ENCODE measurements around the gene SORT1. TPM values are rescaled to one million over a fixed set of nuclear protein-coding genes. Genes with fewer than 3 reads are reported as not detected.

SORT1 gene
- polyA plus RNA-seq, 1 donor from 2014 or later, result 33.3 TPM

DNA sequence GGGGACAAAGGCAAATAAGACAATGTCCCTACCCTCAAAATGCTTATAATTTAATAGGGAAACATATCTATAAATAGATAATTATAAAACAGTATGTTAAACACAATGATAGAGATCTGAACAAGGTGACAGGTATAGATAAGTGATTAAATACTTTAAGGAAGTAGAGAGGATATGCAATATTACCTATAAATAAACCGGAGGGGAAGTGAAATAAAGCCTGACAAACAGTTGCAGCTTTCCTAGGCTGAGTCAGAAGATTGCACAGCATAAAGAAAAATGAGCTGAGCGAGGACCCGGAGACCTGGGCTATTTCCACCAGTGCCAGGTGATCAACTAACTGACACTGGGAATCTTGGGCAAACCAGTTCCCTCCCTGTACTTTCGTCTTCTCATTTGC lies 103.2 kb downstream of the SORT1 start:
- H2AFZ ChIP-seq (ENCODE audit: low read depth, low read length), result no peak overlapping the region
- H4K20me1 ChIP-seq (ENCODE audit: insufficient read depth), result no peaks in the 10 kb centered on the region
- no peaks in the 10 kb centered on the region for H3F3A ChIP-seq (ENCODE audit: insufficient read depth, low read length, poor library complexity, severe bottlenecking)
- no peaks in the 10 kb centered on the region for H3K9me2 ChIP-seq (ENCODE audit: insufficient read depth, low read length)
- H3K4me2 ChIP-seq (ENCODE audit: low read length), result no peak overlapping the region
- no peak overlapping the region for H3K9ac ChIP-seq (ENCODE audit: low read length)
- H3K27ac ChIP-seq (ENCODE audit: low read length), result no peak overlapping the region
- no peaks in the 10 kb centered on the region for H3K9me3 ChIP-seq (ENCODE audit: low read length)
- no peaks in the 10 kb centered on the region for H3K27me3 ChIP-seq (ENCODE audit: insufficient read depth, low read depth, low read length)
- H3K79me2 ChIP-seq (replicated peaks; ENCODE audit: insufficient read depth, low read length), result no peaks in the 10 kb centered on the region
- H3K4me3 ChIP-seq (ENCODE audit: low read length), result no peak overlapping the region
- no peaks in the 10 kb centered on the region for H3K36me3 ChIP-seq (ENCODE audit: insufficient read depth, low read length)
- TF ChIP-seq SMC3 (conservative IDR thresholded peaks at IDR 0.05; ENCODE audit: poor library complexity) (no peak), EP300 (conservative IDR thresholded peaks at IDR 0.05; ENCODE audit: poor library complexity, severe bottlenecking) (no peak), CTCF (IDR thresholded peaks at IDR 0.05; ENCODE audit: poor library complexity, severe bottlenecking) (no peak), EZH2 (IDR thresholded peaks at IDR 0.05; ENCODE audit: borderline replicate concordance, insufficient read depth, low read length, poor library complexity, severe bottlenecking) (no peak), MXI1 (conservative IDR thresholded peaks at IDR 0.05; ENCODE audit: poor library complexity, severe bottlenecking) (no peak), TAF1 (IDR thresholded peaks at IDR 0.05; ENCODE audit: low read depth) (no peak), POLR2AphosphoS5 (IDR thresholded peaks at IDR 0.05) (no peak), RAD21 (conservative IDR thresholded peaks at IDR 0.05) (no peak)
- TF ChIP-seq, protein P1, sequence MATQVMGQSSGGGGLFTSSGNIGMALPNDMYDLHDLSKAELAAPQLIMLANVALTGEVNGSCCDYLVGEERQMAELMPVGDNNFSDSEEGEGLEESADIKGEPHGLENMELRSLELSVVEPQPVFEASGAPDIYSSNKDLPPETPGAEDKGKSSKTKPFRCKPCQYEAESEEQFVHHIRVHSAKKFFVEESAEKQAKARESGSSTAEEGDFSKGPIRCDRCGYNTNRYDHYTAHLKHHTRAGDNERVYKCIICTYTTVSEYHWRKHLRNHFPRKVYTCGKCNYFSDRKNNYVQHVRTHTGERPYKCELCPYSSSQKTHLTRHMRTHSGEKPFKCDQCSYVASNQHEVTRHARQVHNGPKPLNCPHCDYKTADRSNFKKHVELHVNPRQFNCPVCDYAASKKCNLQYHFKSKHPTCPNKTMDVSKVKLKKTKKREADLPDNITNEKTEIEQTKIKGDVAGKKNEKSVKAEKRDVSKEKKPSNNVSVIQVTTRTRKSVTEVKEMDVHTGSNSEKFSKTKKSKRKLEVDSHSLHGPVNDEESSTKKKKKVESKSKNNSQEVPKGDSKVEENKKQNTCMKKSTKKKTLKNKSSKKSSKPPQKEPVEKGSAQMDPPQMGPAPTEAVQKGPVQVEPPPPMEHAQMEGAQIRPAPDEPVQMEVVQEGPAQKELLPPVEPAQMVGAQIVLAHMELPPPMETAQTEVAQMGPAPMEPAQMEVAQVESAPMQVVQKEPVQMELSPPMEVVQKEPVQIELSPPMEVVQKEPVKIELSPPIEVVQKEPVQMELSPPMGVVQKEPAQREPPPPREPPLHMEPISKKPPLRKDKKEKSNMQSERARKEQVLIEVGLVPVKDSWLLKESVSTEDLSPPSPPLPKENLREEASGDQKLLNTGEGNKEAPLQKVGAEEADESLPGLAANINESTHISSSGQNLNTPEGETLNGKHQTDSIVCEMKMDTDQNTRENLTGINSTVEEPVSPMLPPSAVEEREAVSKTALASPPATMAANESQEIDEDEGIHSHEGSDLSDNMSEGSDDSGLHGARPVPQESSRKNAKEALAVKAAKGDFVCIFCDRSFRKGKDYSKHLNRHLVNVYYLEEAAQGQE (IDR thresholded peaks at IDR 0.05; ENCODE audit: borderline replicate concordance), result no peak

- Histone ChIP-seq H3K79me2 (replicated peaks; ENCODE audit: insufficient read depth, low read length) (no peaks in the 10 kb centered on the region), H3K9me3 (ENCODE audit: low read length) (no peaks in the 10 kb centered on the region), H3K27ac (ENCODE audit: low read length) (no peak overlapping the region), H3K9me2 (ENCODE audit: insufficient read depth, low read length) (no peaks in the 10 kb centered on the region), H3K4me2 (ENCODE audit: low read length) (no peak overlapping the region), H3K27me3 (ENCODE audit: insufficient read depth, low read depth, low read length) (no peaks in the 10 kb centered on the region), H3K9ac (ENCODE audit: low read length) (no peak overlapping the region), H3K36me3 (ENCODE audit: insufficient read depth, low read length) (no peaks in the 10 kb centered on the region), H4K20me1 (ENCODE audit: insufficient read depth) (no peaks in the 10 kb centered on the region), H2AFZ (ENCODE audit: low read depth, low read length) (no peak overlapping the region), H3K4me3 (ENCODE audit: low read length) (no peak overlapping the region), H3F3A (ENCODE audit: insufficient read depth, low read length, poor library complexity, severe bottlenecking) (no peaks in the 10 kb centered on the region)
- no peak for TF ChIP-seq EZH2 (IDR thresholded peaks at IDR 0.05; ENCODE audit: borderline replicate concordance, insufficient read depth, low read length, poor library complexity, severe bottlenecking)
- TF ChIP-seq, protein P1 (IDR thresholded peaks at IDR 0.05; ENCODE audit: borderline replicate concordance), result no peak
- TF ChIP-seq POLR2AphosphoS5 (IDR thresholded peaks at IDR 0.05), result no peak
- TF ChIP-seq RAD21 (conservative IDR thresholded peaks at IDR 0.05), result no peak
- no peak for TF ChIP-seq MXI1 (conservative IDR thresholded peaks at IDR 0.05; ENCODE audit: poor library complexity, severe bottlenecking)
- no peak for TF ChIP-seq TAF1 (IDR thresholded peaks at IDR 0.05; ENCODE audit: low read depth)
- no peak for TF ChIP-seq SMC3 (conservative IDR thresholded peaks at IDR 0.05; ENCODE audit: poor library complexity)
- no peak for TF ChIP-seq EP300 (conservative IDR thresholded peaks at IDR 0.05; ENCODE audit: poor library complexity, severe bottlenecking)
- TF ChIP-seq CTCF (IDR thresholded peaks at IDR 0.05; ENCODE audit: poor library complexity, severe bottlenecking), result no peak
These were observed 104.7 kb downstream of the SORT1 start for GRCh38 chr1:109293026-109293425.
